HG03520 (cell line): ENCODE measurements around the gene FAM114A1.

Experiments
- ATAC-seq: cut with Tn5 transposase; IDR thresholded peaks from one replicate; pipeline ENCODE4 v1.9.1; 2021; ENCODE audit warnings: mild to moderate bottlenecking, moderate library complexity; ENCODE audit not compliant: unreplicated experiment

FAM114A1 gene

DNA sequence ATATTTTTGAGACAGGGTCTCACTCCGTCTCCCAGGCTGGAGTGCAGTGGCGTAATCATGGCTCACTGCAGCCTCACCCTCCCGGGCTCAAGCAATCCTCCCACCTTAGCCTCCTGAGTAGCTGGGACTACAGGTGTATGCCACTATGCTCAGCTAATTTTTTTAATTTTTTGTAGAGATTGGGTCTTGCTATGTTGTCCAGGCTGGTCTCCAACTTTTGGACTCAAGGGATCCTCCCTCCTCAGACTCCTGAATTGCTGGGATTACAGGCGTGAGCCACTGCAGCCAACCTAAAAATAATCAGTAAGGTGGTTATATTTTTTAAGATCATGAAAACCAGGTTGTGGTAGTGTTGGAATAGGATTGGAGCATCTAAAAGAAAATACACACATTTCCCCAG lies 126.5 kb downstream of the FAM114A1 start:
- no peak for ATAC-seq
